ENCODE results near the gene HFE. TPM values are rescaled to one million over a fixed set of nuclear protein-coding genes. Genes with fewer than 3 reads are reported as not detected.
"Not testable (repeated sequence)": the region's sequence is repeated elsewhere in the genome, so short reads cannot be mapped to it uniquely, and the experiment has no call there.

HFE gene
- total RNA-seq, 1 experiment from 2014 or later: 0.19 TPM

- no peak for DNase-seq
- Histone ChIP-seq H3K9me2 (replicated peaks; ENCODE audit: insufficient read depth, low read length) (no peaks in the 10 kb centered on the region), H2AFZ (ENCODE audit: low read length) (no peak overlapping the region), H3K79me2 (ENCODE audit: low read length) (no peaks in the 10 kb centered on the region), H3K36me3 (ENCODE audit: insufficient read depth, low read length) (no peaks in the 10 kb centered on the region), H3K4me3 (ENCODE audit: low read length) (no peak overlapping the region), H3K27me3 (ENCODE audit: low read length) (no peaks in the 10 kb centered on the region), H4K20me1 (ENCODE audit: insufficient read depth, low read depth, low read length) (no peaks in the 10 kb centered on the region), H3K9me3 (ENCODE audit: low read length) (no peaks in the 10 kb centered on the region), H3K27ac (ENCODE audit: low read length) (no peak overlapping the region), H3K4me2 (ENCODE audit: low read depth, low read length, poor library complexity, severe bottlenecking) (no peak overlapping the region), H3K4me1 (ENCODE audit: low read length) (no peaks in the 10 kb centered on the region), H3K9ac (ENCODE audit: low read length) (no peak overlapping the region)
These were observed 12.0 kb upstream of the HFE start for GRCh38 chr6:26075063-26075717.

- H3K79me2 ChIP-seq (ENCODE audit: low read length); H3K9me3 ChIP-seq (ENCODE audit: low read length); H3K9ac ChIP-seq (ENCODE audit: low read length); H3K4me1 ChIP-seq (ENCODE audit: low read length); H3K9me2 ChIP-seq (replicated peaks; ENCODE audit: insufficient read depth, low read length); DNase-seq; H3K27me3 ChIP-seq (ENCODE audit: low read length); H3K36me3 ChIP-seq (ENCODE audit: insufficient read depth, low read length); H3K4me2 ChIP-seq (ENCODE audit: low read depth, low read length, poor library complexity, severe bottlenecking); H2AFZ ChIP-seq (ENCODE audit: low read length); H4K20me1 ChIP-seq (ENCODE audit: insufficient read depth, low read depth, low read length); H3K4me3 ChIP-seq (ENCODE audit: low read length); H3K27ac ChIP-seq (ENCODE audit: low read length): not testable (repeated sequence)
These were observed 9.2 kb upstream of the HFE start for GRCh38 chr6:26078066-26078465.

- not testable (repeated sequence) for H3K79me2 ChIP-seq (ENCODE audit: low read length); H3K9me2 ChIP-seq (replicated peaks; ENCODE audit: insufficient read depth, low read length); H3K27me3 ChIP-seq (ENCODE audit: low read length); H3K27ac ChIP-seq (ENCODE audit: low read length); H3K4me3 ChIP-seq (ENCODE audit: low read length); H3K4me1 ChIP-seq (ENCODE audit: low read length); H4K20me1 ChIP-seq (ENCODE audit: insufficient read depth, low read depth, low read length); H3K9me3 ChIP-seq (ENCODE audit: low read length); DNase-seq; H3K4me2 ChIP-seq (ENCODE audit: low read depth, low read length, poor library complexity, severe bottlenecking); H3K36me3 ChIP-seq (ENCODE audit: insufficient read depth, low read length); H2AFZ ChIP-seq (ENCODE audit: low read length); H3K9ac ChIP-seq (ENCODE audit: low read length)
These were observed 6.1 kb upstream of the HFE start for GRCh38 chr6:26081096-26081495.

- H3K27me3 ChIP-seq (ENCODE audit: low read length): no peaks in the 10 kb centered on the region
- H3K9ac ChIP-seq (ENCODE audit: low read length): no peak overlapping the region
- DNase-seq: no peak
- no peaks in the 10 kb centered on the region for H3K79me2 ChIP-seq (ENCODE audit: low read length)
- H3K4me3 ChIP-seq (ENCODE audit: low read length): no peak overlapping the region
- peaks cover 13% of the 10 kb centered on the region for H3K4me1 ChIP-seq (ENCODE audit: low read length)
- H3K36me3 ChIP-seq (ENCODE audit: insufficient read depth, low read length): no peaks in the 10 kb centered on the region
- no peak overlapping the region for H2AFZ ChIP-seq (ENCODE audit: low read length)
- no peaks in the 10 kb centered on the region for H3K9me3 ChIP-seq (ENCODE audit: low read length)
- H3K9me2 ChIP-seq (replicated peaks; ENCODE audit: insufficient read depth, low read length): no peaks in the 10 kb centered on the region
- no peaks in the 10 kb centered on the region for H4K20me1 ChIP-seq (ENCODE audit: insufficient read depth, low read depth, low read length)
- H3K4me2 ChIP-seq (ENCODE audit: low read depth, low read length, poor library complexity, severe bottlenecking): no peak overlapping the region
- no peak overlapping the region for H3K27ac ChIP-seq (ENCODE audit: low read length)
These were observed 1.0 kb upstream of the HFE start for GRCh38 chr6:26086211-26086610.

- peak overlapping the region; percentile 94 for H2AFZ ChIP-seq (ENCODE audit: low read length)
- no peak overlapping the region for H3K27ac ChIP-seq (ENCODE audit: low read length)
- H3K4me3 ChIP-seq (ENCODE audit: low read length): peak overlapping the region; percentile 68; the same call in 1 of the 2 replicates
- no peaks in the 10 kb centered on the region for H3K36me3 ChIP-seq (ENCODE audit: insufficient read depth, low read length)
- peaks cover 13% of the 10 kb centered on the region for H3K4me1 ChIP-seq (ENCODE audit: low read length)
- DNase-seq: no peak
- H3K9ac ChIP-seq (ENCODE audit: low read length): peak overlapping the region; percentile 65
- no peaks in the 10 kb centered on the region for H3K9me3 ChIP-seq (ENCODE audit: low read length)
- H3K9me2 ChIP-seq (replicated peaks; ENCODE audit: insufficient read depth, low read length): no peaks in the 10 kb centered on the region
- H3K27me3 ChIP-seq (ENCODE audit: low read length): no peaks in the 10 kb centered on the region; the same call in 1 of the 2 replicates
- H4K20me1 ChIP-seq (ENCODE audit: insufficient read depth, low read depth, low read length): no peaks in the 10 kb centered on the region
- H3K4me2 ChIP-seq (ENCODE audit: low read depth, low read length, poor library complexity, severe bottlenecking): peak overlapping the region; percentile 84
- H3K79me2 ChIP-seq (ENCODE audit: low read length): no peaks in the 10 kb centered on the region
These were observed 1.1 kb downstream of the HFE start for GRCh38 chr6:26088344-26088743.

- Histone ChIP-seq H3K9me2 (replicated peaks; ENCODE audit: insufficient read depth, low read length) (no peaks in the 10 kb centered on the region), H3K4me1 (ENCODE audit: low read length) (peaks cover 13% of the 10 kb centered on the region), H3K27ac (ENCODE audit: low read length) (no peak overlapping the region), H3K9ac (ENCODE audit: low read length) (no peak overlapping the region), H3K36me3 (ENCODE audit: insufficient read depth, low read length) (no peaks in the 10 kb centered on the region), H3K9me3 (ENCODE audit: low read length) (no peaks in the 10 kb centered on the region), H3K27me3 (ENCODE audit: low read length) (no peaks in the 10 kb centered on the region; the same call in 1 of the 2 replicates), H3K79me2 (ENCODE audit: low read length) (no peaks in the 10 kb centered on the region), H3K4me2 (ENCODE audit: low read depth, low read length, poor library complexity, severe bottlenecking) (no peak overlapping the region), H3K4me3 (ENCODE audit: low read length) (no peak overlapping the region), H2AFZ (ENCODE audit: low read length) (no peak overlapping the region), H4K20me1 (ENCODE audit: insufficient read depth, low read depth, low read length) (no peaks in the 10 kb centered on the region)
- no peak for DNase-seq
These were observed 2.0 kb downstream of the HFE start for GRCh38 chr6:26089272-26089671.

- Histone ChIP-seq H3K27me3 (ENCODE audit: low read length) (no peaks in the 10 kb centered on the region; the same call in 1 of the 2 replicates), H3K9me3 (ENCODE audit: low read length) (no peaks in the 10 kb centered on the region), H3K9ac (ENCODE audit: low read length) (no peak overlapping the region), H3K4me2 (ENCODE audit: low read depth, low read length, poor library complexity, severe bottlenecking) (no peak overlapping the region), H3K27ac (ENCODE audit: low read length) (no peak overlapping the region), H3K36me3 (ENCODE audit: insufficient read depth, low read length) (no peaks in the 10 kb centered on the region), H3K4me3 (ENCODE audit: low read length) (no peak overlapping the region), H4K20me1 (ENCODE audit: insufficient read depth, low read depth, low read length) (no peaks in the 10 kb centered on the region), H3K79me2 (ENCODE audit: low read length) (no peaks in the 10 kb centered on the region), H3K4me1 (ENCODE audit: low read length) (peaks cover 13% of the 10 kb centered on the region), H2AFZ (ENCODE audit: low read length) (no peak overlapping the region), H3K9me2 (replicated peaks; ENCODE audit: insufficient read depth, low read length) (no peaks in the 10 kb centered on the region)
- DNase-seq: no peak
These were observed 5.2 kb downstream of the HFE start for GRCh38 chr6:26092443-26092842.

- Histone ChIP-seq H3K36me3 (ENCODE audit: insufficient read depth, low read length) (no peaks in the 10 kb centered on the region), H3K27ac (ENCODE audit: low read length) (no peak overlapping the region), H3K4me2 (ENCODE audit: low read depth, low read length, poor library complexity, severe bottlenecking) (no peak overlapping the region), H3K79me2 (ENCODE audit: low read length) (no peaks in the 10 kb centered on the region), H3K4me1 (ENCODE audit: low read length) (no peaks in the 10 kb centered on the region), H3K9ac (ENCODE audit: low read length) (no peak overlapping the region), H2AFZ (ENCODE audit: low read length) (no peak overlapping the region), H4K20me1 (ENCODE audit: insufficient read depth, low read depth, low read length) (no peaks in the 10 kb centered on the region), H3K4me3 (ENCODE audit: low read length) (no peak overlapping the region), H3K27me3 (ENCODE audit: low read length) (no peaks in the 10 kb centered on the region; the same call in none of the 2 replicates), H3K9me2 (replicated peaks; ENCODE audit: insufficient read depth, low read length) (no peaks in the 10 kb centered on the region), H3K9me3 (ENCODE audit: low read length) (no peaks in the 10 kb centered on the region)
- DNase-seq: no peak
These were observed 6.8 kb downstream of the HFE start for GRCh38 chr6:26094036-26094435.
